GM18867 (cell line): ENCODE results near the gene PTPN1.

Experiments used
- ATAC-seq: cut with Tn5 transposase; IDR thresholded peaks from one replicate; pipeline ENCODE4 v1.9.1; 2021; ENCODE audit warnings: mild to moderate bottlenecking, moderate library complexity; ENCODE audit not compliant: unreplicated experiment

Gene PTPN1

GRCh38 chr20:50628853-50629669 lies 118.9 kb downstream of the PTPN1 start:
- no peak for ATAC-seq

DNA sequence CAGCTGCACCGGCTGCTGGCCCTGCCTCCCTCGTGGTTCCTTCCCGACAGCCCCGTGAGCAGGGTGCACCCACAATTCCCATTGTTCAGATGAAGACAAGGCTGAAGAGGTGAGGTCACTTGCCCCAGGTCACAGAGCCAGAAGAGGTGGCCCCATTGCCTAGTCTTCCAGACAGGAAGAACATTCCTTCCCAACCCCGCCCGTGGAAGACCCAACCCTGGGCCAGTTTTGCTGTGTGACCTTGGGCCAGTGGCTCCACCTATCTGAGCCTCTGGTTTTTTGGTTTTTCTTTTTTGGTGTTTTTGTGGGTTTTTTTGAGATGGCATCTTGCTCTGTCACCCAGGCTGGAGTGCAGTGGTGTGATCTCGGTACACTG lies 119.5 kb downstream of the PTPN1 start:
- ATAC-seq, result no peak

- ATAC-seq, result no peak
These were observed 120.5 kb downstream of the PTPN1 start for GRCh38 chr20:50630578-50631263.

DNA sequence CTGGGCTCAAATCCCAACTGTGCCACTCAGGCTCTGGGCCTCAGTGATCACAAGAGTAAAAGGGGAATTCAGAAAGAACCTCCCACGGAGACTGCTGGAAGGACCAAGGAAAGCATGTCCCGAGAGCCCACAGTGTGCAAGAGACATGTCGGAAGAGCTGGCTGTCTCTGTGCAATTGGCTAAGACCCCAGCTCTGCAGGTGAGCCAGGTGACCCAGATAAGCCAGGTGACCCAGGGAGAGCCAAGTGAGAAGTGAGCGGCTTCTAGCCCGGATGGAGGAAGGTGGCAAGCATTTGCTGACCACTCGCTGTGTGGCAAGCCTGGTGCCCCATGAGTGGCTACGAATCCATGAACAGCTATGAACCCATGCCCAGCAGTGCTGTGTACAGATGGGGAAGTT lies 122.1 kb downstream of the PTPN1 start:
- no peak for ATAC-seq

- ATAC-seq, result no peak
These were observed 122.5 kb downstream of the PTPN1 start for GRCh38 chr20:50632701-50633100.

DNA sequence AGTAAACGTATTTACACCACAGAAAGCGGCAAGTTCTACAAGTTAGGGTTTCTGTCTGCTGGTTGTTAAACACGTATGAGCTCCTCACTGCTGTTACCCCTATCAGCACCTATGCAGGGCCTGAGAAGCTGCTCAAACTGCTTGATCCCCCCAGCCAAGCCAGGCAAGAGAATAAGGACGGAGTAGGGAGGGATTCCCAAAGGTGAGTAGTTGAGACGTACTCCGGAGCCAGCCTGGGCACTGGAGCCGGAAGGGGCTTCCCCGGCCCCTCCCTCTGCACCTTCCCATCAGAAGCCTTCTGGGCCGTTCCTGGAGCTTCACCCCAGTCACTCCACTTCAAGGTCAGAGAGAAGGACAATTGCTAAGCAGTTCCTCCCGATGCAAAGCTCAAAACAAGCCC lies 123.2 kb downstream of the PTPN1 start:
- no peak for ATAC-seq

DNA sequence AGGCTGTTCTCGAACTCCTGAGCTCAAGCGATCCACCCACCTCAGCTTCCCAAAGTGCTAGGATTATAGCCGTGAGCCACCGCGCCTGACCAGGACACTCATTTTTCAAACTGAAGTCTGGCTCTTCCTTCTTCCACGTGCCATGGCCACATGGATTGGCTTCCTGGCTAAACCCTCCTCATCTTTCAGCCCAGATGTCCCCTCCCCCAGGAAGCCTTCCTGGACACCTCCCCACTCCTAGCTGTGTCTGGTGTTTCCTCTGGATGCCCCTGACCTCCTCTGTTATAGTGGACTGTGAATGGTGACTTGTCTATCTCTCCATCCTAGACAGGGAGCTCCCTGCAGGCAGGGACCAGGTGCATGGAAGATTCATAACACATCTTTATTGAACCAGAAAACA lies 124.0 kb downstream of the PTPN1 start:
- ATAC-seq, result no peak
